Endodermal cell (in vitro differentiated cells): Measurements from ENCODE around the gene CFAP77. TPM values are rescaled to one million over a fixed set of nuclear protein-coding genes. Genes with fewer than 3 reads are reported as not detected.

Source experiments
- DNase-seq: peaks from one replicate; pipeline ENCODE4 v3.0.0-alpha.2; 2017
- H3K27ac ChIP-seq: 2 replicates; pipeline ENCODE4 v1.5.1; 2013; ENCODE audit warnings: mild to moderate bottlenecking, low read depth, low read length, moderate library complexity
- H3K27me3 ChIP-seq: 2 replicates; pipeline ENCODE4 v1.6.1; 2013; ENCODE audit warnings: mild to moderate bottlenecking, low read length, moderate library complexity; ENCODE audit not compliant: insufficient read depth, control insufficient read depth, poor library complexity, severe bottlenecking
- H3K36me3 ChIP-seq: 2 replicates; pipeline ENCODE4 v1.7.0; 2013; ENCODE audit warnings: mild to moderate bottlenecking, low read length, moderate library complexity; ENCODE audit not compliant: control insufficient read depth, insufficient read depth
- H3K4me1 ChIP-seq: one replicate; pipeline ENCODE4 v1.7.0; 2013; ENCODE audit warnings: low read length; ENCODE audit not compliant: control insufficient read depth, insufficient read depth
- H3K4me3 ChIP-seq: 2 replicates; pipeline ENCODE4 v1.5.1; 2013; ENCODE audit warnings: mild to moderate bottlenecking, low read length, moderate library complexity
- H3K9ac ChIP-seq: 2 replicates; pipeline ENCODE4 v1.6.1; 2013; ENCODE audit warnings: mild to moderate bottlenecking, low read length, moderate library complexity; ENCODE audit not compliant: poor library complexity, severe bottlenecking; ENCODE audit errors: extremely low read depth
- H3K9me3 ChIP-seq: 2 replicates; pipeline ENCODE4 v1.6.1; 2013; ENCODE audit warnings: mild to moderate bottlenecking, low read length, moderate library complexity; ENCODE audit not compliant: control insufficient read depth
- H3K27ac Mint-ChIP-seq: 2 replicates; pipeline ENCODE4 v1.8.0; 2020; ENCODE audit warnings: mixed read lengths
- H3K27me3 Mint-ChIP-seq: 2 replicates; pipeline ENCODE4 v1.8.0; 2021; ENCODE audit warnings: mild to moderate bottlenecking, mixed read lengths; ENCODE audit not compliant: insufficient read depth
- H3K36me3 Mint-ChIP-seq: 2 replicates; pipeline ENCODE4 v1.8.0; 2020; ENCODE audit warnings: low read depth, mixed read lengths
- H3K4me1 Mint-ChIP-seq: 2 replicates; pipeline ENCODE4 v1.8.0; 2020; ENCODE audit warnings: mixed read lengths
- H3K4me3 Mint-ChIP-seq: 2 replicates; pipeline ENCODE4 v1.8.0; 2020; ENCODE audit warnings: mild to moderate bottlenecking, moderate library complexity, mixed read lengths
- H3K9me3 Mint-ChIP-seq: 2 replicates; pipeline ENCODE4 v1.8.0; 2020; ENCODE audit warnings: mild to moderate bottlenecking, mixed read lengths
- CTCF ChIP-seq: fragments of 200-600 bp; sonication (generic); conservative IDR thresholded peaks from 2 replicates; pipeline ENCODE4 v1.5.0; 2021; ENCODE audit warnings: antibody characterized with exemption, mild to moderate bottlenecking
- WGBS, 2 experiments: methylation state at CpG; one replicate each; pipeline versions ENCODE4 v1.1.5 to v1.1.7; 2013; ENCODE audit warnings: missing lambda C conversion rate in 2 of 2, mixed read lengths in 1 of 2; ENCODE audit not compliant: insufficient coverage in 1 of 2, insufficient read length in 1 of 2; 5-methylcytosine and 5-hydroxymethylcytosine counted together
- total RNA-seq, 2 donors: library from RNA; stranded (reverse); fragmentation: NEBNext Ultra II Directional in 1 of 2; extraction: Animal tissue kit (Norgen Biotek cat#: 25700) in 1 of 2; gene quantifications; 2 replicates in 1 of 2; 3 replicates in 1 of 2; pipeline ENCODE4 v1.2.1, GENCODE V29; 2021

Gene CFAP77
- total RNA-seq, 2 donors from 2014 or later = 1.7 to 2.2 TPM

GRCh38 chr9:132387133-132387532 lies 22.9 kb upstream of the CFAP77 start:
- no peak for TF ChIP-seq CTCF
- Histone ChIP-seq H3K9ac (no peak overlapping the region), H3K9me3 (no peaks in the 10 kb centered on the region), H3K4me1 (no peaks in the 10 kb centered on the region), H3K27me3 (no peaks in the 10 kb centered on the region), H3K36me3 (peaks cover 92% of the 10 kb centered on the region), H3K4me3 (no peak overlapping the region), H3K27ac (no peak overlapping the region)
- Mint-ChIP-seq H3K4me3 (no peak overlapping the region), H3K9me3 (no peaks in the 10 kb centered on the region), H3K4me1 (no peaks in the 10 kb centered on the region), H3K36me3 (peaks cover 87% of the 10 kb centered on the region), H3K27me3 (no peaks in the 10 kb centered on the region), H3K27ac (no peak overlapping the region)
- DNase-seq = no peak
- 96 to 97% methylated on average over 7 of the region's 7 CpGs for WGBS, 2 experiments

- Histone ChIP-seq H3K4me1 (no peaks in the 10 kb centered on the region), H3K4me3 (no peak overlapping the region), H3K36me3 (peaks cover 91% of the 10 kb centered on the region), H3K9ac (no peak overlapping the region), H3K9me3 (peaks cover 7% of the 10 kb centered on the region), H3K27ac (no peak overlapping the region), H3K27me3 (no peaks in the 10 kb centered on the region)
- H3K36me3 Mint-ChIP-seq = peaks cover 84% of the 10 kb centered on the region
- no peak for DNase-seq
- TF ChIP-seq CTCF = no peak
- no peaks in the 10 kb centered on the region for H3K4me1 Mint-ChIP-seq
- no peaks in the 10 kb centered on the region for H3K27me3 Mint-ChIP-seq
- no peak overlapping the region for H3K27ac Mint-ChIP-seq
- no peaks in the 10 kb centered on the region for H3K9me3 Mint-ChIP-seq
- 82 to 95% methylated on average over 4 to 7 of the region's 7 CpGs for WGBS, 2 experiments
- no peak overlapping the region for H3K4me3 Mint-ChIP-seq
Observed at GRCh38 chr9:132390966-132391365, 19.0 kb upstream of the CFAP77 start.

GRCh38 chr9:132391449-132391848 lies 18.6 kb upstream of the CFAP77 start:
- peaks cover 91% of the 10 kb centered on the region for H3K36me3 ChIP-seq
- peaks cover 7% of the 10 kb centered on the region for H3K9me3 ChIP-seq
- H3K27ac ChIP-seq = no peak overlapping the region
- Mint-ChIP-seq H3K4me1 (no peaks in the 10 kb centered on the region), H3K36me3 (peaks cover 85% of the 10 kb centered on the region), H3K27me3 (no peaks in the 10 kb centered on the region), H3K9me3 (no peaks in the 10 kb centered on the region), H3K4me3 (no peak overlapping the region), H3K27ac (no peak overlapping the region)
- no peak overlapping the region for H3K9ac ChIP-seq
- no peak for TF ChIP-seq CTCF
- no peak for DNase-seq
- no peaks in the 10 kb centered on the region for H3K27me3 ChIP-seq
- no peaks in the 10 kb centered on the region for H3K4me1 ChIP-seq
- no peak overlapping the region for H3K4me3 ChIP-seq
- 96% methylated on average over 10 to 11 of the region's 11 CpGs for WGBS, 2 experiments
